22Rv1 (cell line): Measurements from ENCODE around the gene TNFAIP2.

Experiments
- ZFX ChIP-seq: fragments of 450-650 bp; IDR thresholded peaks from 2 replicates; pipeline ENCODE4 v1.6.1; 2017; ENCODE audit warnings: antibody characterized with exemption, borderline replicate concordance
- TF ChIP-seq, protein P1 (sequence below): fragments of 450-650 bp; IDR thresholded peaks from 2 replicates; pipeline ENCODE4 v1.5.1; 2017; ENCODE audit warnings: mild to moderate bottlenecking

DNA sequence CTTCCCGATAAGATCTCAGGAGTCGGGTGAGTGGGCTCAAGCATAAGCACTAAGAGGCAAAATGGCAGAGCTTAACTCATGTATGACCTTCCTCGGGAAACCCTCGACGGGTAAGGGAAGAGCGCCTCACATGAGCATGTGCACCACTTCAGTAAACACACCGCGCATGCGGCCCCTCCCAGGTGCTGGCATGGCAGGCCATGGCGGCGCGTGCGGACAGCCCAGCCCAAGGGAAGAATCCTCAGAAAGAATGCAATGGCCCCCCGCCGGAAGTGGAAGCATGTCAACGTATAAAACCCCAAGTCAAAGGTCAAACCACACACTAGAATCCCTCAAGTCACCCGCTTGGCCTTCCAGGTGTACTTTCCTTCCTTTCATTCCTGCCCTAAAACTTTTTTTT is 6.6 kb upstream of the TNFAIP2 start:
- TF ChIP-seq, protein P1, sequence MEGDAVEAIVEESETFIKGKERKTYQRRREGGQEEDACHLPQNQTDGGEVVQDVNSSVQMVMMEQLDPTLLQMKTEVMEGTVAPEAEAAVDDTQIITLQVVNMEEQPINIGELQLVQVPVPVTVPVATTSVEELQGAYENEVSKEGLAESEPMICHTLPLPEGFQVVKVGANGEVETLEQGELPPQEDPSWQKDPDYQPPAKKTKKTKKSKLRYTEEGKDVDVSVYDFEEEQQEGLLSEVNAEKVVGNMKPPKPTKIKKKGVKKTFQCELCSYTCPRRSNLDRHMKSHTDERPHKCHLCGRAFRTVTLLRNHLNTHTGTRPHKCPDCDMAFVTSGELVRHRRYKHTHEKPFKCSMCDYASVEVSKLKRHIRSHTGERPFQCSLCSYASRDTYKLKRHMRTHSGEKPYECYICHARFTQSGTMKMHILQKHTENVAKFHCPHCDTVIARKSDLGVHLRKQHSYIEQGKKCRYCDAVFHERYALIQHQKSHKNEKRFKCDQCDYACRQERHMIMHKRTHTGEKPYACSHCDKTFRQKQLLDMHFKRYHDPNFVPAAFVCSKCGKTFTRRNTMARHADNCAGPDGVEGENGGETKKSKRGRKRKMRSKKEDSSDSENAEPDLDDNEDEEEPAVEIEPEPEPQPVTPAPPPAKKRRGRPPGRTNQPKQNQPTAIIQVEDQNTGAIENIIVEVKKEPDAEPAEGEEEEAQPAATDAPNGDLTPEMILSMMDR: no peak
- TF ChIP-seq ZFX: no peak
